Vagina (tissue), 2 donors: Measurements from ENCODE around the gene VPS33A.

Experiments
- POLR2A ChIP-seq, 2 donors: fragments of 450-650 bp; IDR thresholded peaks; one replicate each; pipeline ENCODE4 v1.6.1; 2017; ENCODE audit warnings: antibody characterized with exemption in 2 of 2, mild to moderate bottlenecking in 2 of 2, moderate library complexity in 2 of 2
- TF ChIP-seq, protein P1 (sequence below), 3 experiments: fragments of 450-650 bp in 2 of 3; fragments of 200-600 bp in 1 of 3; sonication (generic) in 1 of 3; IDR thresholded peaks; one replicate each; pipeline ENCODE4 v1.5.1; 2017 to 2019; ENCODE audit warnings: antibody characterized with exemption in 3 of 3, mild to moderate bottlenecking in 2 of 3, moderate library complexity in 2 of 3

- TF ChIP-seq, protein P1, sequence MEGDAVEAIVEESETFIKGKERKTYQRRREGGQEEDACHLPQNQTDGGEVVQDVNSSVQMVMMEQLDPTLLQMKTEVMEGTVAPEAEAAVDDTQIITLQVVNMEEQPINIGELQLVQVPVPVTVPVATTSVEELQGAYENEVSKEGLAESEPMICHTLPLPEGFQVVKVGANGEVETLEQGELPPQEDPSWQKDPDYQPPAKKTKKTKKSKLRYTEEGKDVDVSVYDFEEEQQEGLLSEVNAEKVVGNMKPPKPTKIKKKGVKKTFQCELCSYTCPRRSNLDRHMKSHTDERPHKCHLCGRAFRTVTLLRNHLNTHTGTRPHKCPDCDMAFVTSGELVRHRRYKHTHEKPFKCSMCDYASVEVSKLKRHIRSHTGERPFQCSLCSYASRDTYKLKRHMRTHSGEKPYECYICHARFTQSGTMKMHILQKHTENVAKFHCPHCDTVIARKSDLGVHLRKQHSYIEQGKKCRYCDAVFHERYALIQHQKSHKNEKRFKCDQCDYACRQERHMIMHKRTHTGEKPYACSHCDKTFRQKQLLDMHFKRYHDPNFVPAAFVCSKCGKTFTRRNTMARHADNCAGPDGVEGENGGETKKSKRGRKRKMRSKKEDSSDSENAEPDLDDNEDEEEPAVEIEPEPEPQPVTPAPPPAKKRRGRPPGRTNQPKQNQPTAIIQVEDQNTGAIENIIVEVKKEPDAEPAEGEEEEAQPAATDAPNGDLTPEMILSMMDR (IDR thresholded peaks at IDR 0.05) = no peak
- TF ChIP-seq POLR2A (IDR thresholded peaks at IDR 0.05) = no peak
Observed at GRCh38 chr12:122266230-122266901, at the start of gene VPS33A.
